Stimulated activated naive CD8-positive, alpha-beta T cell treated with anti-CD3 and anti-CD28 coated beads, Interleukin-15, Interleukin-2, amounts not matched to agents 100 U/mL and 50 U/mL, for 24 hours (primary cell): ENCODE results near the gene RNASEH2A.
"Not testable (repeated sequence)": the region's sequence is repeated elsewhere in the genome, so short reads cannot be mapped to it uniquely, and the experiment has no call there.

ENCODE experiments used
- ATAC-seq: fragments of 150-1000 bp; cut with Tn5 transposase; one replicate; pipeline ENCODE4 v1.10.0; 2021
- DNase-seq: peaks from one replicate; pipeline ENCODE4 v3.0.0; 2021

The RNASEH2A gene

GRCh38 chr19:12793290-12794195 is 12.8 kb upstream of the RNASEH2A start:
- DNase-seq (peak; percentile 94), ATAC-seq (peak; percentile 41)

- DNase-seq (no peak), ATAC-seq (no peak)
Observed at GRCh38 chr19:12794196-12794941, 12.0 kb upstream of the RNASEH2A start.

- ATAC-seq (no peak), DNase-seq (no peak)
Observed at GRCh38 chr19:12794971-12795381, 11.4 kb upstream of the RNASEH2A start.

- ATAC-seq, result no peak
- DNase-seq, result peak; percentile 79
Observed at GRCh38 chr19:12796146-12797071, 10.0 kb upstream of the RNASEH2A start.

- no peak for DNase-seq
- ATAC-seq, result no peak
Observed at GRCh38 chr19:12797141-12797587, 9.2 kb upstream of the RNASEH2A start.

GRCh38 chr19:12797607-12798006 is 8.8 kb upstream of the RNASEH2A start:
- not testable (repeated sequence) for DNase-seq, ATAC-seq

- no peak for ATAC-seq
- DNase-seq, result no peak
Observed at GRCh38 chr19:12799742-12800465, 6.5 kb upstream of the RNASEH2A start.

- DNase-seq (no peak), ATAC-seq (no peak)
Observed at GRCh38 chr19:12800466-12800770, 6.0 kb upstream of the RNASEH2A start.

GRCh38 chr19:12800923-12801465 is 5.4 kb upstream of the RNASEH2A start:
- DNase-seq, result peak; percentile 41

GRCh38 chr19:12801466-12802266 is 4.7 kb upstream of the RNASEH2A start, which contains the start of the genes PRDX2 and THSD8:
TSS of gene PRDX2 (minus strand) at chr19:12801800. CDS start at chr19:12801261, 539 bp downstream.
TSS of gene THSD8 (plus strand) at chr19:12802069. CDS start at chr19:12802072, 3 bp downstream.
- DNase-seq (peak; percentile 85), ATAC-seq (peak; percentile 58)

More at GRCh38 chr19:12800923-12801465, 5.4 kb upstream of the RNASEH2A start:
- no peak for ATAC-seq

- no peak for ATAC-seq
- DNase-seq, result no peak
Observed at GRCh38 chr19:12802267-12803106, 3.9 kb upstream of the RNASEH2A start.

- no peak for DNase-seq
- ATAC-seq, result no peak
Observed at GRCh38 chr19:12804051-12804450, 2.3 kb upstream of the RNASEH2A start.

GRCh38 chr19:12815088-12815487 is 8.7 kb downstream of the RNASEH2A start:
- ATAC-seq (no peak), DNase-seq (no peak)

- not testable (repeated sequence) for ATAC-seq, DNase-seq
Observed at GRCh38 chr19:12817188-12817587, 10.8 kb downstream of the RNASEH2A start.

- not testable (repeated sequence) for DNase-seq, ATAC-seq
Observed at GRCh38 chr19:12817810-12818209, 11.4 kb downstream of the RNASEH2A start.

- no peak for ATAC-seq
- no peak for DNase-seq
Observed at GRCh38 chr19:12821761-12822160, 15.4 kb downstream of the RNASEH2A start.

- ATAC-seq, result no peak
Observed at GRCh38 chr19:12825254-12826131, 19.1 kb downstream of the RNASEH2A start.

GRCh38 chr19:12828494-12828893 is 22.1 kb downstream of the RNASEH2A start:
- ATAC-seq (peak; percentile 56), DNase-seq (peak; percentile 54)

More at GRCh38 chr19:12825254-12826131, 19.1 kb downstream of the RNASEH2A start:
- DNase-seq, result peak; percentile 59
